Panc1 (cell line): ENCODE measurements around the gene TMEM120B.

Experiments used
- CTCF ChIP-seq: fragments of 450-650 bp; IDR thresholded peaks from 2 replicates; pipeline ENCODE4 v1.5.1; 2017; ENCODE audit warnings: mild to moderate bottlenecking
- POLR2AphosphoS5 ChIP-seq: IDR thresholded peaks from 2 replicates; pipeline ENCODE4 v1.6.1; 2012; ENCODE audit warnings: mild to moderate bottlenecking, low read depth, low read length, moderate library complexity
- SIN3A ChIP-seq: IDR thresholded peaks from 2 replicates; pipeline ENCODE4 v1.6.1; 2012; ENCODE audit warnings: low read depth, mild to moderate bottlenecking, low read length, moderate library complexity, borderline replicate concordance; ENCODE audit not compliant: insufficient read depth
- TF ChIP-seq, protein P1 (sequence below), 2 experiments: IDR thresholded peaks; 2 replicates each; pipeline ENCODE4 v1.6.1; 2011 to 2012; ENCODE audit warnings: low read depth in 2 of 2, control low read depth in 1 of 2, low read length in 1 of 2, mild to moderate bottlenecking in 1 of 2, moderate library complexity in 1 of 2; ENCODE audit not compliant: insufficient read depth in 1 of 2

DNA sequence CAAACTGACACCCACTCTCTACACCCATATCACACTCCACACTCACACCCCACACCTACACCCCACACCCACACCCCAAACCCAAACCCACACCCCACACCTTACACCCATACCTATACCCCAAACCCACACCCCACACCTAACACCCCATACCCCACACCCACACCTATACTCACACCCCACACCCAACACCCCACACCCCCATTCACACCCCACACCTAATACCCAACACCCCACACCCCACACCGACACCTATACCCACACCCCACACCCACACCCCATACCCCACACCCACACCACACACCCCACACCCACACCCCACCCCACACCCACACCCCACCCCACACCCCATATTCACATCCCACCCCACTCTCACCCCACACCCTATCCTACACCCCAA, 38.5 kb downstream of the TMEM120B start:
- TF ChIP-seq CTCF (no peak), SIN3A (no peak), POLR2AphosphoS5 (no peak)
- TF ChIP-seq, protein P1, sequence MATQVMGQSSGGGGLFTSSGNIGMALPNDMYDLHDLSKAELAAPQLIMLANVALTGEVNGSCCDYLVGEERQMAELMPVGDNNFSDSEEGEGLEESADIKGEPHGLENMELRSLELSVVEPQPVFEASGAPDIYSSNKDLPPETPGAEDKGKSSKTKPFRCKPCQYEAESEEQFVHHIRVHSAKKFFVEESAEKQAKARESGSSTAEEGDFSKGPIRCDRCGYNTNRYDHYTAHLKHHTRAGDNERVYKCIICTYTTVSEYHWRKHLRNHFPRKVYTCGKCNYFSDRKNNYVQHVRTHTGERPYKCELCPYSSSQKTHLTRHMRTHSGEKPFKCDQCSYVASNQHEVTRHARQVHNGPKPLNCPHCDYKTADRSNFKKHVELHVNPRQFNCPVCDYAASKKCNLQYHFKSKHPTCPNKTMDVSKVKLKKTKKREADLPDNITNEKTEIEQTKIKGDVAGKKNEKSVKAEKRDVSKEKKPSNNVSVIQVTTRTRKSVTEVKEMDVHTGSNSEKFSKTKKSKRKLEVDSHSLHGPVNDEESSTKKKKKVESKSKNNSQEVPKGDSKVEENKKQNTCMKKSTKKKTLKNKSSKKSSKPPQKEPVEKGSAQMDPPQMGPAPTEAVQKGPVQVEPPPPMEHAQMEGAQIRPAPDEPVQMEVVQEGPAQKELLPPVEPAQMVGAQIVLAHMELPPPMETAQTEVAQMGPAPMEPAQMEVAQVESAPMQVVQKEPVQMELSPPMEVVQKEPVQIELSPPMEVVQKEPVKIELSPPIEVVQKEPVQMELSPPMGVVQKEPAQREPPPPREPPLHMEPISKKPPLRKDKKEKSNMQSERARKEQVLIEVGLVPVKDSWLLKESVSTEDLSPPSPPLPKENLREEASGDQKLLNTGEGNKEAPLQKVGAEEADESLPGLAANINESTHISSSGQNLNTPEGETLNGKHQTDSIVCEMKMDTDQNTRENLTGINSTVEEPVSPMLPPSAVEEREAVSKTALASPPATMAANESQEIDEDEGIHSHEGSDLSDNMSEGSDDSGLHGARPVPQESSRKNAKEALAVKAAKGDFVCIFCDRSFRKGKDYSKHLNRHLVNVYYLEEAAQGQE (IDR thresholded peaks at IDR 0.05; ENCODE audit: insufficient read depth in 1 of 2, low read depth in 2 of 2, low read length in 1 of 2), result no peak
